Right atrium auricular region (tissue), 2 donors: ENCODE measurements around the gene MT1B. TPM values are rescaled to one million over a fixed set of nuclear protein-coding genes. Genes with fewer than 3 reads are reported as not detected.

Experiments
- DNase-seq: peaks from one replicate; pipeline ENCODE4 v3.0.0-alpha.2; 2019; ENCODE audit warnings: low spot score
- H3K27ac ChIP-seq, 2 donors: fragments of 200-600 bp; sonication (generic); 1 replicate in 1 of 2; 2 replicates in 1 of 2; pipeline ENCODE4 v1.5.1; 2016 to 2019
- H3K27me3 ChIP-seq, 2 donors: fragments of 200-600 bp; sonication (generic); one replicate each; pipeline versions ENCODE4 v1.5.1 to v1.6.0; 2017 to 2019
- H3K36me3 ChIP-seq: fragments of 200-600 bp; sonication (generic); one replicate; pipeline ENCODE4 v1.5.1; 2016
- H3K4me1 ChIP-seq, 2 donors: fragments of 200-600 bp; sonication (generic); one replicate each; pipeline versions ENCODE4 v1.5.1 to v1.6.0; 2017 to 2019
- H3K4me3 ChIP-seq, 2 donors: fragments of 200-600 bp; sonication (generic); 1 replicate in 1 of 2; 2 replicates in 1 of 2; pipeline ENCODE4 v1.5.1; 2017 to 2019; ENCODE audit warnings: mild to moderate bottlenecking in 1 of 2, moderate library complexity in 1 of 2
- H3K9me3 ChIP-seq, 2 donors: fragments of 200-600 bp; sonication (generic); one replicate each; pipeline ENCODE4 v1.5.1; 2019
- CTCF ChIP-seq, 2 donors: fragments of 200-600 bp; sonication (generic); IDR thresholded peaks; one replicate each; pipeline ENCODE4 v1.5.1; 2019; ENCODE audit warnings: antibody characterized with exemption in 2 of 2
- total RNA-seq, 2 donors: library from RNA; depleted of rRNA; stranded (reverse); fragments of >200 nt; gene quantifications; one replicate each; pipeline ENCODE4 v1.1.0, GENCODE V29; 2016

The MT1B gene
- total RNA-seq, 2 donors from 2014 or later = not detected

- peak; percentile 85 for DNase-seq
- TF ChIP-seq CTCF (IDR thresholded peaks at IDR 0.05) = no peak
- Histone ChIP-seq H3K4me1 (peaks cover 0 to 34% of the 10 kb centered on the region in 2 donors), H3K27me3 (no peaks in the 10 kb centered on the region), H3K27ac (peak within 1 kb of the TSS; percentile 50 to 77), H3K36me3 (no peaks in the 10 kb centered on the region), H3K4me3 (peak within 1 kb of the TSS; percentile 33 to 62), H3K9me3 (no peaks in the 10 kb centered on the region)
Measured at GRCh38 chr16:56637814-56638750, 13.6 kb upstream of the MT1B start, which contains the start of gene MT1A. TSS of gene MT1A (plus strand) at chr16:56638666. CDS start at chr16:56638739, 73 bp downstream.

DNA sequence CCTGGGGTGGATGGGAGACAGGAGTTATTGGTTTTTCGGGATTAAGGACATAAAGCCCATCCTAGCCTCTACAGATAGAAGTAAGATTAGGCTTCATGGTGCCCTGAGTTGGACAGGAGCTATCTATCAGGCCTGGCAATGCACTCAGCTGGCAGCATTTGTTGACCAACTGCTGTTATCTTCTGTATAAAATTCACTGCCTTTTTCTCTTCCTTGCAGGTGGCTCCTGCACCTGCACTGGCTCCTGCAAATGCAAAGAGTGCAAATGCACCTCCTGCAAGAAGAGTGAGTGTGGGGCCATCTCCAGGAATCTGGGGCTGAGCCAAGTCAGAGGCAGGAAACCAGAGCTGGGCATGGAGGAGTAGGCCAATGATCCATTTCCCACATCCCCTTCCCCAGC lies 12.6 kb upstream of the MT1B start:
- Histone ChIP-seq H3K9me3 (no peaks in the 10 kb centered on the region), H3K27ac (peak overlapping the region in 1 of 2 donors; percentile 77), H3K4me3 (no peak overlapping the region), H3K27me3 (no peaks in the 10 kb centered on the region), H3K36me3 (no peaks in the 10 kb centered on the region), H3K4me1 (peaks cover 0 to 36% of the 10 kb centered on the region in 2 donors)
- no peak for TF ChIP-seq CTCF (IDR thresholded peaks at IDR 0.05)
- DNase-seq = no peak

- TF ChIP-seq CTCF (IDR thresholded peaks at IDR 0.05) = no peak
- DNase-seq = no peak
- Histone ChIP-seq H3K4me3 (no peak overlapping the region), H3K9me3 (no peaks in the 10 kb centered on the region), H3K4me1 (peaks cover 0 to 32% of the 10 kb centered on the region in 2 donors), H3K27me3 (no peaks in the 10 kb centered on the region), H3K36me3 (no peaks in the 10 kb centered on the region), H3K27ac (no peak overlapping the region)
Measured at GRCh38 chr16:56640076-56640475, 11.6 kb upstream of the MT1B start.

DNA sequence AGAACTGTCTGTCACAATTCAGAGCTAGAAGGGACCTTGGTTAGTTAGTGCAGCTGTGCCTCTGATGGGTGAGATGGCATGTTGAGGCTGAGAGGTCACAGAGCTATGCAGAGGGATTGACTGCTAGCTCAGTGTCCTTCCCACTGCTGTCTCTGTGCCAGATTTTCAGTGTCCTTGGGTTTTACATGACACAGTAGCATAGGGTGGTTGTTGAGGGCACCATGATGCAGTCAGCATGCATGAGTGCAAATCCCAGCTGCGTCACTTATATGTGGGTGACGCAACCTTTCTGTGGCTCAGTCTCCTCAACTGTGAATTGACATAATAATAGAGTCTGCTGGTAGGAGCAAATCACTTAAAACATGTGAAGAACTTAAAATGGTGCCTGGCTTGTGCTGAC lies 10.5 kb upstream of the MT1B start:
- H3K4me3 ChIP-seq = no peak overlapping the region
- no peak for DNase-seq
- H3K36me3 ChIP-seq = no peaks in the 10 kb centered on the region
- H3K27ac ChIP-seq = no peak overlapping the region
- peaks cover 0 to 26% of the 10 kb centered on the region in 2 donors for H3K4me1 ChIP-seq
- TF ChIP-seq CTCF (IDR thresholded peaks at IDR 0.05) = no peak
- H3K9me3 ChIP-seq = no peaks in the 10 kb centered on the region
- H3K27me3 ChIP-seq = no peaks in the 10 kb centered on the region

- Histone ChIP-seq H3K27me3 (no peaks in the 10 kb centered on the region), H3K4me3 (peak overlapping the region; percentile 13 to 50), H3K27ac (peak overlapping the region in 1 of 2 donors; percentile 44), H3K4me1 (peaks cover 0 to 20% of the 10 kb centered on the region in 2 donors), H3K9me3 (no peaks in the 10 kb centered on the region), H3K36me3 (no peaks in the 10 kb centered on the region)
- peak in 1 of 2 donors; percentile 71 for TF ChIP-seq CTCF (IDR thresholded peaks at IDR 0.05)
- peak; percentile 78 for DNase-seq
Measured at GRCh38 chr16:56643080-56643778, 8.5 kb upstream of the MT1B start.
